HepG2 (cell line): ENCODE results near the gene TMEM116. TPM values are rescaled to one million over a fixed set of nuclear protein-coding genes. Genes with fewer than 3 reads are reported as not detected.

Experiments used
- E2F5 ChIP-seq: sonication (generic); formaldehyde crosslinking; conservative IDR thresholded peaks from 2 replicates; pipeline ENCODE4 v1.4.0; 2020; ENCODE audit warnings: missing genetic modification reagents
- FLYWCH1 ChIP-seq: sonication (generic); formaldehyde crosslinking; IDR thresholded peaks from 2 replicates; pipeline ENCODE4 v1.8.1; 2023; ENCODE audit warnings: mild to moderate bottlenecking, missing genetic modification reagents
- NFATC3 ChIP-seq: sonication (generic); formaldehyde crosslinking; IDR thresholded peaks from 2 replicates; pipeline ENCODE4 v1.5.1; 2020; ENCODE audit warnings: mild to moderate bottlenecking, missing genetic modification reagents
- NFIC ChIP-seq: IDR thresholded peaks from 2 replicates; pipeline ENCODE4 v1.6.1; 2012; ENCODE audit warnings: mild to moderate bottlenecking, low read length, inconsistent platforms
- NPAS2 ChIP-seq: sonication (generic); formaldehyde crosslinking; IDR thresholded peaks from 2 replicates; pipeline ENCODE4 v1.8.0; 2022; ENCODE audit warnings: mild to moderate bottlenecking, missing genetic modification reagents, borderline replicate concordance
- SALL2 ChIP-seq: sonication (generic); formaldehyde crosslinking; IDR thresholded peaks from 2 replicates; pipeline ENCODE4 v1.8.1; 2023; ENCODE audit warnings: mild to moderate bottlenecking, missing genetic modification reagents, inconsistent platforms
- SUZ12 ChIP-seq: fragments of 150-350 bp; IDR thresholded peaks from 2 replicates; pipeline ENCODE4 v1.6.1; 2014; ENCODE audit warnings: low read depth, low read length
- THAP9 ChIP-seq: sonication (generic); formaldehyde crosslinking; IDR thresholded peaks from 2 replicates; pipeline ENCODE4; 2020; ENCODE audit warnings: missing genetic modification reagents, mild to moderate bottlenecking, borderline replicate concordance
- ZBTB42 ChIP-seq: sonication (generic); formaldehyde crosslinking; IDR thresholded peaks from 2 replicates; pipeline ENCODE4 v1.5.0; 2020; ENCODE audit warnings: mild to moderate bottlenecking, missing genetic modification reagents
- ZFP36L2 ChIP-seq: sonication (generic); formaldehyde crosslinking; IDR thresholded peaks from 2 replicates; pipeline ENCODE4 v1.4.0; 2020; ENCODE audit warnings: missing genetic modification reagents
- ZNF512 ChIP-seq: sonication (generic); formaldehyde crosslinking; IDR thresholded peaks from 2 replicates; pipeline ENCODE4 v1.4.0; 2020; ENCODE audit warnings: mild to moderate bottlenecking, missing genetic modification reagents
- ZNF878 ChIP-seq: sonication (generic); formaldehyde crosslinking; IDR thresholded peaks from 2 replicates; pipeline ENCODE4 v1.8.1; 2023; ENCODE audit warnings: mild to moderate bottlenecking, missing genetic modification reagents, moderate library complexity
- ZUFSP ChIP-seq: sonication (generic); formaldehyde crosslinking; IDR thresholded peaks from 2 replicates; pipeline ENCODE4 v1.9.0; 2021; ENCODE audit warnings: missing genetic modification reagents, mild to moderate bottlenecking, borderline replicate concordance
- polyA plus RNA-seq, 8 experiments: library from polyadenylated mRNA; depleted of rRNA in 3 of 8; stranded (reverse) in 7 of 8; unstranded in 1 of 8; fragments of >200 nt; fragmentation: Illumina TruSeq in 4 of 8; extraction: Trizol in 4 of 8; gene quantifications; 2 replicates each; pipeline versions ENCODE4 v1.2.1 to v1.2.3, GENCODE V29; 2011 to 2016; ENCODE audit warnings: low read depth in 4 of 8, missing spikeins in 1 of 8, mixed read lengths in 1 of 8; ENCODE audit not compliant: insufficient read depth in 1 of 8
- total RNA-seq, 5 experiments: library from RNA; depleted of rRNA; stranded (reverse); fragments of >200 nt; fragmentation: Illumina TruSeq; extraction: Trizol; gene quantifications; 2 replicates each; pipeline ENCODE4 v1.2.3, GENCODE V29; 2016; ENCODE audit warnings: low read depth in 1 of 5
- TF ChIP-seq, protein P1 (sequence below): sonication (generic); formaldehyde crosslinking; IDR thresholded peaks from 2 replicates; pipeline ENCODE4 v1.8.0; 2022; ENCODE audit warnings: low read depth, missing genetic modification reagents
- TF ChIP-seq, protein P2 (sequence below): IDR thresholded peaks from 2 replicates; pipeline ENCODE4 v1.6.1; 2016; ENCODE audit warnings: mild to moderate bottlenecking
- TF ChIP-seq, protein P3 (sequence below): IDR thresholded peaks from 2 replicates; pipeline ENCODE4 v1.6.1; 2016

Gene TMEM116
- total and polyA plus RNA-seq, 2 of the 13 experiments (the other 11 are each of a cell fraction or from before 2014, with no cell fraction given): 14.0 to 17.8 TPM

DNA sequence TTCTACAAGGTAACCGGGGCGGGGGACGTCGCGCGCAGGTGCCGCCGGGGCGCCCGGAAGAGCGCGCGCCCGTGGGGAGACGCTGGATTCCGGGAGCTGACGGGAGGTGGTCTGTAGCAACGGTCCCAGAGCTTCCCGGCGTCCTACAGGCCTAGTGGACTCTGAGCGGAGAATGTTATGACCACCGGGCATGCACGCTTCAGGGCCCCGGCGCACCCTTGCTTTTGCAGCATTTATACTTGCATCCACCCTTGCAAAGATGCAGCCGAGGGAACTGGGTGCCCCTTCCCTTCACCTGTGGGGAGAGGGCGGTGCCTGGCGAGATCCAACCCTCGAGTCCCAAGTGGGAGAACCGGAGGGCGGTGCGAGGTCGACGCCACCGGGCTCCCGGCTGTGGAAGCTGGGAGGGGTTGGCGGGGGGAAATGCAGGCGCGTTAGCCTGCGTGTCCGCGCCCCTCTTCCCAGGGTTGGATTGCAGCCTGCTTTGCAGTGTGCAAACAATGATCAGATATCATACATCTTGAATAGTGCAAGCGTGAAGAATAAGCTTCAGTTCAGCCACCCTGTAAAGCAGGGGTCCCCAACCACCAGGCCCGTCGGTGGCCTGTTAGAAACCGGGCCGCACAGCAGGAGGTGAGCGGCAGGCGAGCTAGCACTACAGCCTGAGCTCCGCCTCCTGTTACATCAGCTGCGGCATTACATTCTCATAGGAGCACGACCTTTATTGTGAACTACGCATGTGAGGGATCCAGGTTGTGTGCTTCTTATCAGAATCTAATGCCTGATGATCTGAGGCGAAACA, 837 bp upstream of the TMEM116 start (continued):
- TF ChIP-seq, protein P1, sequence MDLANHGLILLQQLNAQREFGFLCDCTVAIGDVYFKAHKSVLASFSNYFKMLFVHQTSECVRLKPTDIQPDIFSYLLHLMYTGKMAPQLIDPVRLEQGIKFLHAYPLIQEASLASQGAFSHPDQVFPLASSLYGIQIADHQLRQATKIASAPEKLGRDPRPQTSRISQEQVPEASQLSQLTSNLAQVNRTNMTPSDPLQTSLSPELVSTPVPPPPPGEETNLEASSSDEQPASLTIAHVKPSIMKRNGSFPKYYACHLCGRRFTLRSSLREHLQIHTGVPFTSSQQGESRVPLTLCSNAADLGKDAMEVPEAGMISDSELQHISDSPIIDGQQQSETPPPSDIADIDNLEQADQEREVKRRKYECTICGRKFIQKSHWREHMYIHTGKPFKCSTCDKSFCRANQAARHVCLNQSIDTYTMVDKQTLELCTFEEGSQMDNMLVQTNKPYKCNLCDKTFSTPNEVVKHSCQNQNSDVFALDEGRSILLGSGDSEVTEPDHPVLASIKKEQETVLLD (CRISPR knock-in tag): peak; percentile 24; the same call in 1 of the 2 replicates
- TF ChIP-seq NPAS2 (CRISPR knock-in tag) (0 out of 2 replicates have a peak, but pooled peaks have one; percentile 78), SUZ12 (no peak), NFIC (no peak), ZUFSP (CRISPR knock-in tag) (no peak), ZNF512 (CRISPR knock-in tag) (no peak), SALL2 (peak; percentile 62), FLYWCH1 (0 out of 2 replicates have a peak, but pooled peaks have one; percentile 78), ZNF878 (0 out of 2 replicates have a peak, but pooled peaks have one; percentile 47), NFATC3 (CRISPR knock-in tag) (no peak), E2F5 (CRISPR knock-in tag) (no peak), ZBTB42 (CRISPR knock-in tag) (no peak), THAP9 (CRISPR knock-in tag) (no peak), ZFP36L2 (CRISPR knock-in tag) (0 out of 2 replicates have a peak, but pooled peaks have one; percentile 43)
- TF ChIP-seq, protein P2, sequence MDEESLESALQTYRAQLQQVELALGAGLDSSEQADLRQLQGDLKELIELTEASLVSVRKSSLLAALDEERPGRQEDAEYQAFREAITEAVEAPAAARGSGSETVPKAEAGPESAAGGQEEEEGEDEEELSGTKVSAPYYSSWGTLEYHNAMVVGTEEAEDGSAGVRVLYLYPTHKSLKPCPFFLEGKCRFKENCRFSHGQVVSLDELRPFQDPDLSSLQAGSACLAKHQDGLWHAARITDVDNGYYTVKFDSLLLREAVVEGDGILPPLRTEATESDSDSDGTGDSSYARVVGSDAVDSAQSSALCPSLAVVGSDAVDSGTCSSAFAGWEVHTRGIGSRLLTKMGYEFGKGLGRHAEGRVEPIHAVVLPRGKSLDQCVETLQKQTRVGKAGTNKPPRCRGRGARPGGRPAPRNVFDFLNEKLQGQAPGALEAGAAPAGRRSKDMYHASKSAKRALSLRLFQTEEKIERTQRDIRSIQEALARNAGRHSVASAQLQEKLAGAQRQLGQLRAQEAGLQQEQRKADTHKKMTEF (CRISPR knock-in tag): 0 out of 2 replicates have a peak, but pooled peaks have one; percentile 13
- TF ChIP-seq, protein P3, sequence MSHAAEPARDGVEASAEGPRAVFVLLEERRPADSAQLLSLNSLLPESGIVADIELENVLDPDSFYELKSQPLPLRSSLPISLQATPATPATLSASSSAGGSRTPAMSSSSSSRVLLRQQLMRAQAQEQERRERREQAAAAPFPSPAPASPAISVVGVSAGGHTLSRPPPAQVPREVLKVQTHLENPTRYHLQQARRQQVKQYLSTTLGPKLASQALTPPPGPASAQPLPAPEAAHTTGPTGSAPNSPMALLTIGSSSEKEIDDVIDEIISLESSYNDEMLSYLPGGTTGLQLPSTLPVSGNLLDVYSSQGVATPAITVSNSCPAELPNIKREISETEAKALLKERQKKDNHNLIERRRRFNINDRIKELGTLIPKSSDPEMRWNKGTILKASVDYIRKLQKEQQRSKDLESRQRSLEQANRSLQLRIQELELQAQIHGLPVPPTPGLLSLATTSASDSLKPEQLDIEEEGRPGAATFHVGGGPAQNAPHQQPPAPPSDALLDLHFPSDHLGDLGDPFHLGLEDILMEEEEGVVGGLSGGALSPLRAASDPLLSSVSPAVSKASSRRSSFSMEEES: peak; percentile 62; the same call in 1 of the 2 replicates
